ENCODE results near the gene WAS. TPM values are rescaled to one million over a fixed set of nuclear protein-coding genes. Genes with fewer than 3 reads are reported as not detected.

Gene WAS
- polyA plus RNA-seq, 1 donor from 2014 or later: 1.0 TPM

GRCh38 chrX:48694776-48695533 is 11.4 kb downstream of the WAS start:
- Histone ChIP-seq H2AFZ (ENCODE audit: low read depth, low read length) (no peak overlapping the region), H4K20me1 (ENCODE audit: insufficient read depth) (no peaks in the 10 kb centered on the region), H3K79me2 (replicated peaks; ENCODE audit: insufficient read depth, low read length) (no peaks in the 10 kb centered on the region), H3K9me2 (ENCODE audit: insufficient read depth, low read length) (no peaks in the 10 kb centered on the region), H3K4me2 (ENCODE audit: low read length) (no peak overlapping the region), H3K9ac (ENCODE audit: low read length) (peak overlapping the region; percentile 79), H3K9me3 (ENCODE audit: low read length) (no peaks in the 10 kb centered on the region), H3F3A (ENCODE audit: insufficient read depth, low read length, poor library complexity, severe bottlenecking) (no peaks in the 10 kb centered on the region), H3K27ac (ENCODE audit: low read length) (peak overlapping the region; percentile 89), H3K4me3 (ENCODE audit: low read length) (peak overlapping the region; percentile 73), H3K36me3 (ENCODE audit: insufficient read depth, low read length) (no peaks in the 10 kb centered on the region), H3K27me3 (ENCODE audit: insufficient read depth, low read depth, low read length) (no peaks in the 10 kb centered on the region)
- peak; percentile 24 for TF ChIP-seq EP300 (conservative IDR thresholded peaks at IDR 0.05; ENCODE audit: poor library complexity, severe bottlenecking)
- no peak for TF ChIP-seq EZH2 (IDR thresholded peaks at IDR 0.05; ENCODE audit: borderline replicate concordance, insufficient read depth, low read length, poor library complexity, severe bottlenecking)
- TF ChIP-seq MXI1 (conservative IDR thresholded peaks at IDR 0.05; ENCODE audit: poor library complexity, severe bottlenecking): no peak
- no peak for TF ChIP-seq RAD21 (conservative IDR thresholded peaks at IDR 0.05)

GRCh38 chrX:48695534-48695896 is 11.9 kb downstream of the WAS start:
- H3K9ac ChIP-seq (ENCODE audit: low read length): peak overlapping the region; percentile 79

More at GRCh38 chrX:48695534-48695896, 11.9 kb downstream of the WAS start:
- no peaks in the 10 kb centered on the region for H3K79me2 ChIP-seq (replicated peaks; ENCODE audit: insufficient read depth, low read length)
- peak overlapping the region; percentile 25 for H3K4me2 ChIP-seq (ENCODE audit: low read length)
- TF ChIP-seq POLR2AphosphoS5 (IDR thresholded peaks at IDR 0.05): no peak
- no peak for TF ChIP-seq EZH2 (IDR thresholded peaks at IDR 0.05; ENCODE audit: borderline replicate concordance, insufficient read depth, low read length, poor library complexity, severe bottlenecking)
- no peak for TF ChIP-seq EP300 (conservative IDR thresholded peaks at IDR 0.05; ENCODE audit: poor library complexity, severe bottlenecking)
- TF ChIP-seq MXI1 (conservative IDR thresholded peaks at IDR 0.05; ENCODE audit: poor library complexity, severe bottlenecking): no peak
- no peak for TF ChIP-seq RAD21 (conservative IDR thresholded peaks at IDR 0.05)
- TF ChIP-seq CTCF (IDR thresholded peaks at IDR 0.05; ENCODE audit: poor library complexity, severe bottlenecking): no peak
- no peak for TF ChIP-seq SMC3 (conservative IDR thresholded peaks at IDR 0.05; ENCODE audit: poor library complexity)
- TF ChIP-seq REST (IDR thresholded peaks at IDR 0.05; ENCODE audit: borderline replicate concordance): no peak
- peak overlapping the region; percentile 89 for H3K27ac ChIP-seq (ENCODE audit: low read length)
- H3K36me3 ChIP-seq (ENCODE audit: insufficient read depth, low read length): no peaks in the 10 kb centered on the region
- no peaks in the 10 kb centered on the region for H3F3A ChIP-seq (ENCODE audit: insufficient read depth, low read length, poor library complexity, severe bottlenecking)
- peak overlapping the region; percentile 73 for H3K4me3 ChIP-seq (ENCODE audit: low read length)
- H4K20me1 ChIP-seq (ENCODE audit: insufficient read depth): no peaks in the 10 kb centered on the region
- H3K27me3 ChIP-seq (ENCODE audit: insufficient read depth, low read depth, low read length): no peaks in the 10 kb centered on the region
- H2AFZ ChIP-seq (ENCODE audit: low read depth, low read length): no peak overlapping the region
- H3K9me2 ChIP-seq (ENCODE audit: insufficient read depth, low read length): no peaks in the 10 kb centered on the region
- H3K9me3 ChIP-seq (ENCODE audit: low read length): no peaks in the 10 kb centered on the region

Data from neural cell (in vitro differentiated cells).